AG04450 (cell line): Measurements from ENCODE around the gene ORM1. TPM values are rescaled to one million over a fixed set of nuclear protein-coding genes. Genes with fewer than 3 reads are reported as not detected.

Experiments
- CTCF ChIA-PET: fragments of 300-600, 350-600 bp; formaldehyde crosslinking; extraction: SDS; loops from one replicate; lab custom pipeline; 2022; ENCODE audit warnings: antibody characterized with exemption, inconsistent platforms; lab: Charles Lee
- POLR2A ChIA-PET: fragments of 350-600 bp; formaldehyde crosslinking; extraction: SDS; loops from one replicate; lab custom pipeline; 2021; ENCODE audit warnings: antibody characterized with exemption, inconsistent platforms; lab: Yijun Ruan, JAX
- DNase-seq: peaks from one replicate; pipeline ENCODE4 v3.0.0-alpha.2; 2011; ENCODE audit warnings: low read depth, low spot score
- H3K27ac ChIP-seq: one replicate; pipeline ENCODE4 v1.5.1; 2012; ENCODE audit warnings: low read depth, low read length, control low read depth
- H3K27me3 ChIP-seq: one replicate; pipeline ENCODE4 v1.6.0; 2012; ENCODE audit warnings: low read length; ENCODE audit not compliant: control insufficient read depth, insufficient read depth
- H3K4me3 ChIP-seq: 2 replicates; pipeline ENCODE4 v1.5.1; 2011; ENCODE audit warnings: mild to moderate bottlenecking, low read depth, low read length, control low read depth
- H3K9me3 ChIP-seq: 2 replicates; pipeline ENCODE4 v1.5.1; 2012; ENCODE audit warnings: low read length; ENCODE audit not compliant: control insufficient read depth, insufficient read depth
- polyA plus RNA-seq: library from polyadenylated mRNA; depleted of rRNA; stranded (reverse); fragments of >200 nt; gene quantifications from 2 replicates; pipeline ENCODE4 v1.2.3, GENCODE V29; 2011
- TF ChIP-seq, protein P1 (sequence below): IDR thresholded peaks from 2 replicates; pipeline ENCODE4 v1.5.1; 2011; ENCODE audit warnings: low read depth, low read length, control low read depth, inconsistent platforms

ORM1 gene
- polyA plus RNA-seq, 1 experiment = 0.17 TPM

DNA sequence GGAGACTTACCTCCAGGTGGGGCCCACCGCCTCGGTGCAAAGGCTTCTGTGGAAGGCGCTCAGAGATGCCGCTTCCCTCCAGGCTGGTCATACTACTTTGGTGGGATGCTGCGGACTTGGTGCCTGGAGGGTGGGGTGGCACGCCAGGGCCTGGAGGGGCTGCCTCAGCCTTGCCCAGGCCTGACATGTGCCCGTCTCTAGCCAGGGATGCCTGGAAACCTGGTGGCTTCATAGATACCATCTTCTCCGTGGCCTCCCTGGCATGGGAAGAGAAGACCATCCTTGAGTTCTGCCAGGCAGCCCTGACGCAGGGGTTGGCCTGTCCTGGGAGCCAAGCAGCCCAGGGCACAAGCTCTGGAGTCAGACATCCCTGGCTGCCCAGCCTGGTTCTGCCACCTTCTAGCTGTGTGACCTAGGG, 35.0 kb downstream of the ORM1 start:
- Histone ChIP-seq H3K9me3 (no peaks in the 10 kb centered on the region; the same call in 1 of the 2 replicates), H3K27ac (no peak overlapping the region), H3K27me3 (no peaks in the 10 kb centered on the region), H3K4me3 (no peak overlapping the region)
- TF ChIP-seq, protein P1, sequence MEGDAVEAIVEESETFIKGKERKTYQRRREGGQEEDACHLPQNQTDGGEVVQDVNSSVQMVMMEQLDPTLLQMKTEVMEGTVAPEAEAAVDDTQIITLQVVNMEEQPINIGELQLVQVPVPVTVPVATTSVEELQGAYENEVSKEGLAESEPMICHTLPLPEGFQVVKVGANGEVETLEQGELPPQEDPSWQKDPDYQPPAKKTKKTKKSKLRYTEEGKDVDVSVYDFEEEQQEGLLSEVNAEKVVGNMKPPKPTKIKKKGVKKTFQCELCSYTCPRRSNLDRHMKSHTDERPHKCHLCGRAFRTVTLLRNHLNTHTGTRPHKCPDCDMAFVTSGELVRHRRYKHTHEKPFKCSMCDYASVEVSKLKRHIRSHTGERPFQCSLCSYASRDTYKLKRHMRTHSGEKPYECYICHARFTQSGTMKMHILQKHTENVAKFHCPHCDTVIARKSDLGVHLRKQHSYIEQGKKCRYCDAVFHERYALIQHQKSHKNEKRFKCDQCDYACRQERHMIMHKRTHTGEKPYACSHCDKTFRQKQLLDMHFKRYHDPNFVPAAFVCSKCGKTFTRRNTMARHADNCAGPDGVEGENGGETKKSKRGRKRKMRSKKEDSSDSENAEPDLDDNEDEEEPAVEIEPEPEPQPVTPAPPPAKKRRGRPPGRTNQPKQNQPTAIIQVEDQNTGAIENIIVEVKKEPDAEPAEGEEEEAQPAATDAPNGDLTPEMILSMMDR = no peak
- POLR2A ChIA-PET = no interaction called here
- no peak for DNase-seq
- CTCF ChIA-PET = no interaction called here

DNA sequence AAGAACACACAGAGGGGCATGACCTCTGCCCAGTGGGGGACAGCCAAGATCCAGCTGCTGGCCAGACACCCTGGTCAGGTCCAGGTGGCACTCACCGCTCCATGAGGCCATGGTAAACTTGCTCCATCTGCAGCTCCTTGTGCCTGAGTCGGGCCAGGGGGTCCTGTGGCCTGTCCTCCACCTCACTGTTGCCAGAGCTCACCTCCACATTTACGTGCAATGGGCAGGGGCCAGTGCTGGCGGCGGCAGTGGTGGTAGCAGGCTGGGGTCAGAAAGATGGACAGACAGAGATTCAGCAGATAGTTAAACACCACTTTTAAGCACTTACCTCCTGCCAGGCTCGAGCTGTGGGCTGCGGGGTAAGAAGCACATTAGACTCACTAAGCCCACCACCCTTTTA, 36.9 kb downstream of the ORM1 start:
- no peak for DNase-seq
- H3K9me3 ChIP-seq = no peaks in the 10 kb centered on the region; the same call in 1 of the 2 replicates
- H3K27ac ChIP-seq = no peak overlapping the region
- H3K4me3 ChIP-seq = no peak overlapping the region
- no peaks in the 10 kb centered on the region for H3K27me3 ChIP-seq
- TF ChIP-seq, protein P1 = no peak
- ChIA-PET CTCF (no interaction called here), POLR2A (no interaction called here)

DNA sequence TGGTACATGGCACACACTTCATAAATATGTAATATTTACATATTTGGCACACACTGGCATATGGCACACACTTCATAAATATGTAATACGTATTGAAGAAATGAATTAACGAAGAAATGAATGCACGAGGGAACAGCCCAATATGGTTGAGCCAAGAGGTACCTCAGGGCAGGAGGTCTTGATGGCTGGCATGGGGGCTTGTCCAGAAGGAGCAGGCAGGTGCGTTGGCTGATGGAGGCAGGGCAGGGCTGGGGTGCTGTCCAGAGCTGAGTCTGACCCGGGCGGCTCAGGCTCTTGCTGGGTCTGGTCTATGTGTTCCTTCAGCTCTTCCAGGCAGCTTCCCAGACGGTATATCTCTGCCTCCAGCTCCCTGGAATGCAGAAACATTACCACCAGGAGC, 38.6 kb downstream of the ORM1 start:
- Histone ChIP-seq H3K9me3 (no peaks in the 10 kb centered on the region), H3K4me3 (no peak overlapping the region), H3K27ac (no peak overlapping the region), H3K27me3 (no peaks in the 10 kb centered on the region)
- TF ChIP-seq, protein P1 = no peak
- DNase-seq = no peak
- CTCF ChIA-PET = no interaction called here
- POLR2A ChIA-PET = no interaction called here

DNA sequence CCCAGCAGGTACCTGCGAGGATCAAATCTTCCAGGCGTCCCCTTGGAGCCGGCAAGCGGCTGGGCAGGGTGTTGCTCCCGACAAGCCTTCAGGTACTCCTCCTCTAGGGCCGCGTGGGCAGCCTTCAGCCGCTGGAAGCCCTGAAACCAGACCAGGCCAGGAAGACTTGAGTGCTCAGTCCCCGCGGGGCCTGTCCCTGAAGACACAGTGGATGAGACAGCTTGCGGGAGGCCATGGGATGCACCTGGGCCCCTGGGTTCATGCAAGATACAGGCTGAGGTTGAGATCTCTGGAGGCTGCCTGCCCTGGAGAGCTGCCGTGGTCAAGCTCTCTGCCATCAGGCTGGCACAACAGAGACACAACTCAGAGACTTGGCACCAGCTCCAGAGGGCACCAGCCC, 39.5 kb downstream of the ORM1 start:
- no peak overlapping the region for H3K4me3 ChIP-seq
- TF ChIP-seq, protein P1 = no peak
- no peaks in the 10 kb centered on the region for H3K27me3 ChIP-seq
- no peak overlapping the region for H3K27ac ChIP-seq
- H3K9me3 ChIP-seq = no peaks in the 10 kb centered on the region
- CTCF ChIA-PET = interaction anchor here (1.1 kb wide), 1 partner anchor 23 kb away, joined by 5 read pairs; no protein-coding TSS in a partner anchor
- POLR2A ChIA-PET = interaction anchor here (0.8 kb wide), 1 partner anchor 13 kb away, joined by 3 read pairs; no protein-coding TSS in a partner anchor
- DNase-seq = no peak

DNA sequence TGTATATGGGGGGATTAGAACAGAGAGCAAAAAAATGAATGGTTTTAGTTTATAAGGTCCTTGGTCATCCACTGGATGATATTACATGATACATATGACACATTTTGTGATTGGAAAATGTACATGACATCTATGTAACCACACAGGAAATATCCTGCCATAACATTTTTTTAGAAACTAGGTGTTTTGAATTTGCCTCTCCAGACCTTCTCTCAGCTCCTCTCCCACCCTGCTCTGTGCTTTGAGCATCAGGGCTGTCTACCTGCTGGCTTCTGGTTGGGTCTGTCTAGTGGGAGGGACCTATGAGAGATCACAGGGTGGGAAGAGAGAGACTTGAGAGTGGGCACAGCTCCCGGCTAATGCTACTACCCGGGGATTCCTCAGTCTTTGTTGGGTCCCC, 40.5 kb downstream of the ORM1 start:
- no peaks in the 10 kb centered on the region for H3K27me3 ChIP-seq
- H3K27ac ChIP-seq = no peak overlapping the region
- TF ChIP-seq, protein P1 = no peak
- no peaks in the 10 kb centered on the region for H3K9me3 ChIP-seq
- CTCF ChIA-PET = interaction anchor here (1.1 to 1.5 kb wide), 2 partner anchors 24 to 281 kb away, joined by 5 read pairs; no protein-coding TSS in a partner anchor
- no peak overlapping the region for H3K4me3 ChIP-seq
- POLR2A ChIA-PET = interaction anchor here (1.2 to 1.8 kb wide), 2 partner anchors 10 to 24 kb away, joined by 4 to 9 read pairs; partner anchors contain the start of gene AKNA
- no peak for DNase-seq
